HEK293 (cell line): ENCODE results near the gene ICAM5.
A peak's percentile ranks its signal among the peaks of the same experiment; 100 is the strongest.

Source experiments
- CTCF ChIA-PET: fragments of 350-600 bp; formaldehyde crosslinking; extraction: SDS; loops from one replicate; lab custom pipeline; 2021; ENCODE audit warnings: antibody characterized with exemption; lab: Yijun Ruan, JAX
- POLR2A ChIA-PET: fragments of 300-600 bp; formaldehyde crosslinking; extraction: SDS; loops from one replicate; lab custom pipeline; 2020; ENCODE audit warnings: antibody characterized with exemption, inconsistent platforms; lab: Yijun Ruan, JAX
- H3K27ac ChIP-seq: fragments of 200-500 bp; sonication (Bioruptor generic); 2 replicates; pipeline ENCODE4 v1.5.1; 2014; ENCODE audit warnings: low read depth, low read length, control low read depth, inconsistent platforms; ENCODE audit errors: extremely low read depth
- H3K36me3 ChIP-seq, 2 experiments: fragments of 200-500 bp in 1 of 2; sonication (Bioruptor generic) in 1 of 2; 1 replicate in 1 of 2; 2 replicates in 1 of 2; pipeline ENCODE4 v1.5.1; 2014 to 2017; ENCODE audit warnings: inconsistent platforms in 2 of 2, low read length in 2 of 2; ENCODE audit not compliant: control insufficient read depth in 2 of 2, insufficient read depth in 1 of 2
- H3K4me1 ChIP-seq: fragments of 200-500 bp; sonication (Bioruptor generic); 2 replicates; pipeline ENCODE4 v1.5.1; 2014; ENCODE audit warnings: mild to moderate bottlenecking, low read length, inconsistent platforms; ENCODE audit not compliant: control insufficient read depth, insufficient read depth
- H3K4me3 ChIP-seq: 2 replicates; pipeline ENCODE4 v1.5.1; 2011; ENCODE audit warnings: low read depth, mild to moderate bottlenecking, control low read depth, low read length, moderate library complexity
- H3K9me3 ChIP-seq: fragments of 200-500 bp; sonication (Bioruptor generic); 2 replicates; pipeline ENCODE4 v1.5.1; 2014; ENCODE audit warnings: low read depth, low read length, inconsistent platforms; ENCODE audit not compliant: control insufficient read depth, insufficient read depth
- IKZF3 ChIP-seq: fragments of 450-650 bp; IDR thresholded peaks from 2 replicates; pipeline ENCODE4 v1.5.0; 2018; ENCODE audit warnings: missing biosample characterization, mild to moderate bottlenecking, missing genetic modification characterization, moderate library complexity
- ZBTB26 ChIP-seq: fragments of 450-650 bp; formaldehyde crosslinking; optimal IDR thresholded peaks from 2 replicates; pipeline ENCODE3; 2016; ENCODE audit warnings: missing biosample characterization, mild to moderate bottlenecking, missing genetic modification characterization
- ZBTB48 ChIP-seq: fragments of 450-650 bp; formaldehyde crosslinking; IDR thresholded peaks from 2 replicates; pipeline ENCODE4 v1.5.1; 2016; ENCODE audit warnings: missing biosample characterization, missing genetic modification characterization
- ZBTB8A ChIP-seq: fragments of 450-650 bp; formaldehyde crosslinking; IDR thresholded peaks from 2 replicates; pipeline ENCODE4 v1.5.1; 2016; ENCODE audit warnings: missing biosample characterization, missing genetic modification characterization
- ZIC2 ChIP-seq: fragments of 450-650 bp; formaldehyde crosslinking; IDR thresholded peaks from 2 replicates; pipeline ENCODE4 v1.5.1; 2016; ENCODE audit warnings: missing biosample characterization, missing genetic modification characterization
- ZNF10 ChIP-seq: fragments of 450-650 bp; formaldehyde crosslinking; IDR thresholded peaks from 2 replicates; pipeline ENCODE4 v1.5.1; 2017; ENCODE audit warnings: missing biosample characterization, missing genetic modification characterization
- ZNF175 ChIP-seq: fragments of 450-650 bp; formaldehyde crosslinking; IDR thresholded peaks from 2 replicates; pipeline ENCODE4 v1.5.1; 2016; ENCODE audit warnings: missing biosample characterization, missing genetic modification characterization
- ZNF2 ChIP-seq: fragments of 450-650 bp; formaldehyde crosslinking; IDR thresholded peaks from 2 replicates; pipeline ENCODE4 v1.5.1; 2016; ENCODE audit warnings: missing biosample characterization, missing genetic modification characterization
- ZNF211 ChIP-seq: fragments of 450-650 bp; formaldehyde crosslinking; IDR thresholded peaks from 2 replicates; pipeline ENCODE4 v1.5.1; 2016; ENCODE audit warnings: low read depth, missing biosample characterization, missing genetic modification characterization
- ZNF214 ChIP-seq: fragments of 450-650 bp; formaldehyde crosslinking; IDR thresholded peaks from 2 replicates; pipeline ENCODE4 v1.5.1; 2017; ENCODE audit warnings: missing biosample characterization, mild to moderate bottlenecking, missing genetic modification characterization, borderline replicate concordance
- ZNF23 ChIP-seq: fragments of 450-650 bp; formaldehyde crosslinking; IDR thresholded peaks from 2 replicates; pipeline ENCODE4 v1.5.1; 2016; ENCODE audit warnings: missing biosample characterization, missing genetic modification characterization, borderline replicate concordance
- ZNF654 ChIP-seq: fragments of 450-650 bp; formaldehyde crosslinking; IDR thresholded peaks from 2 replicates; pipeline ENCODE4 v1.5.1; 2016; ENCODE audit warnings: low read depth, missing biosample characterization, missing genetic modification characterization
- ZNF747 ChIP-seq: fragments of 450-650 bp; formaldehyde crosslinking; IDR thresholded peaks from 2 replicates; pipeline ENCODE4 v1.5.1; 2016; ENCODE audit warnings: missing biosample characterization, missing genetic modification characterization
- TF ChIP-seq, protein P1 (sequence below): fragments of 450-650 bp; formaldehyde crosslinking; IDR thresholded peaks from 2 replicates; pipeline ENCODE4 v1.5.1; 2016; ENCODE audit warnings: missing biosample characterization, missing genetic modification characterization, borderline replicate concordance
- TF ChIP-seq, protein P2 (sequence below): fragments of 450-650 bp; formaldehyde crosslinking; IDR thresholded peaks from 2 replicates; pipeline ENCODE4 v1.5.1; 2016; ENCODE audit warnings: missing biosample characterization, missing genetic modification characterization

ICAM5 gene

GRCh38 chr19:10328558-10329429 lies 39.0 kb downstream of the ICAM5 start (continued):
- TF ChIP-seq ZNF654 (tag by site-specific recombination), result no peak
- TF ChIP-seq, all 188 proteins: peak for 0

DNA sequence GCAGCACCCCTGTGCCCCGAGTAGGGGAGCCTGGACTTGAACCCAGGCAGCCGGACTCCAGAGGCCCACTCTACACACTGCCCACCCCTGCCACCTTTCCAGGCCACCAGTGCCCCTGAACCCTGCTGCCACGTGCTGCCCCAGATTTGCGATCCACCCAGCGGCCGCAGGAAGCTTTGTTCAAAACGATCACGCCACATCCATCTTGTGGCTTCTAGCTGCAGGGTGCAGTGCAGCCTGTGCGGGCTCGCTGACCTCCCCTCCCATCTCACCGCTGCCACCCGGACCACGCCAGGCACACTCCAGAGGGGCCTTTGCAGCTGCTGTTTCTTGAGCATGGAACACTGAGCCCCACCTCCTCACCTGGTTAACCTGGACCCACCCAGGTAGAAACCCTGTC lies 39.8 kb downstream of the ICAM5 start:
- ChIA-PET POLR2A (interaction anchor here (0.6 to 1.3 kb wide), 3 partner anchors 13 to 51 kb away, joined by 3 to 5 read pairs (median 4); partner anchors contain the start of gene TYK2), CTCF (no interaction called here)
- H3K27ac ChIP-seq, result no peak overlapping the region
- no peaks in the 10 kb centered on the region for H3K9me3 ChIP-seq
- no peak overlapping the region for H3K4me3 ChIP-seq
- no peaks in the 10 kb centered on the region for H3K4me1 ChIP-seq
- no peak for TF ChIP-seq ZBTB8A
- TF ChIP-seq ZNF10 (tag by site-specific recombination), result peak; percentile 74; the same call in 1 of the 2 replicates
- H3K36me3 ChIP-seq, result peaks cover 35 to 72% of the 10 kb centered on the region in 2 experiments; a peak in 2 of 3 replicates

DNA sequence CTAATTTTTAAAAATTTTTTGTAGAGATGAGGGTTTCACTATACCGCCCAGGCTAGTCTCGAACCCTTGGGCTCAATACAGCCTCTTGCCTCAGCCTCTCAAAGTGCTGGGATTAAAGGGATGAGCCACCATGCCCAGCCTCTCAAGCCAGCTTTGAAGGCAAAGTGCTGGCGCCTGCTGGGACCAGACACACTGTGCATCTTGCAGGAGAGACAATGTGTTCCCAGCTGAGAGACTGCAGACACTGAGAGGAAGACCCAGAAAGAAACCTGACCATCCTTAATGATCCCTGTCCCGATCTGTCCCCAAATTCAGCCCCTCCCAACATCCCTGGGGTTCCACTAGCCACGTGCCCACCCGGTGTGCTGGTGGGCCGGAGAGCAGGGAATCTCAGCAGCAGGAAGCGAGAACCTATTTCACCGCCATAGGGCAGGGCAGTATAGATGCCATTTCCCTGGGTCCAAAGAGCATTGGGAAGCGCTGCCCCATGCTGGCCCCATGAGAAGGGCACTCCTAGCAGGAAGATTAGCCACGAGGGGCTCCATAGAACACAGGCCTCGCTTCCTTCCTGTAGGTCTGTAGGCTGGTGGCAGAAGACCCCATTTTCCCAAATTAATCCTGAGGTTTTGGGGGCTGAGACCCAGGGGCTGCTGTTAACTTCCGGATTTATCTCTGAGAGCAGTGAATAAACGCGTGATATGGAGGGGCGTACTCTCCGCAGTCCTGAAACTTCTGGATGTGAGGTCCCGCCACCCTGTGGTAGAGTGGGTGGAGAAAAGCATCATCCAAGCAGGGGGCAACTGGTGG lies 42.6 kb downstream of the ICAM5 start:
- Histone ChIP-seq H3K4me1 (no peaks in the 10 kb centered on the region), H3K27ac (peak overlapping the region; percentile 78; the same call in 1 of the 2 replicates), H3K4me3 (peak overlapping the region; percentile 92), H3K36me3 (peaks cover 10 to 46% of the 10 kb centered on the region in 2 experiments; a peak in 2 of 3 replicates), H3K9me3 (no peaks in the 10 kb centered on the region)
- TF ChIP-seq ZNF23 (tag by site-specific recombination) (no peak), ZNF211 (tag by site-specific recombination) (no peak), ZNF747 (tag by site-specific recombination) (no peak), ZIC2 (tag by site-specific recombination) (peak; percentile 44; the same call in 1 of the 2 replicates), ZNF2 (tag by site-specific recombination) (no peak), ZNF214 (tag by site-specific recombination) (no peak), IKZF3 (tag by site-specific recombination) (no peak)
- TF ChIP-seq, protein P1, sequence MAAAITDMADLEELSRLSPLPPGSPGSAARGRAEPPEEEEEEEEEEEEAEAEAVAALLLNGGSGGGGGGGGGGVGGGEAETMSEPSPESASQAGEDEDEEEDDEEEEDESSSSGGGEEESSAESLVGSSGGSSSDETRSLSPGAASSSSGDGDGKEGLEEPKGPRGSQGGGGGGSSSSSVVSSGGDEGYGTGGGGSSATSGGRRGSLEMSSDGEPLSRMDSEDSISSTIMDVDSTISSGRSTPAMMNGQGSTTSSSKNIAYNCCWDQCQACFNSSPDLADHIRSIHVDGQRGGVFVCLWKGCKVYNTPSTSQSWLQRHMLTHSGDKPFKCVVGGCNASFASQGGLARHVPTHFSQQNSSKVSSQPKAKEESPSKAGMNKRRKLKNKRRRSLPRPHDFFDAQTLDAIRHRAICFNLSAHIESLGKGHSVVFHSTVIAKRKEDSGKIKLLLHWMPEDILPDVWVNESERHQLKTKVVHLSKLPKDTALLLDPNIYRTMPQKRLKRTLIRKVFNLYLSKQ (tag by site-specific recombination), result no peak
- CTCF ChIA-PET, result interaction anchor here (1.3 to 2.8 kb wide), 3 partner anchors 56 to 73 kb away, joined by 5 to 19 read pairs (median 12); no protein-coding TSS in a partner anchor
- POLR2A ChIA-PET, result interaction anchor here (0.6 to 2.9 kb wide), 6 partner anchors 8 to 48 kb away, joined by 4 to 32 read pairs (median 12); partner anchors contain the start of genes ICAM5 and TYK2

GRCh38 chr19:10332965-10333757 lies 43.4 kb downstream of the ICAM5 start, which contains the start of gene RAVER1:
Gene RAVER1 (minus strand): TSS chr19:10333529. CDS start chr19:10333507, 22 bp downstream.
- H3K4me1 ChIP-seq, result no peaks in the 10 kb centered on the region
- H3K36me3 ChIP-seq, result peaks cover 8 to 38% of the 10 kb centered on the region in 2 experiments; a peak in 2 of 3 replicates
- ChIA-PET CTCF (interaction anchor here (0.6 to 2.8 kb wide), 8 partner anchors 12 to 85 kb away, joined by 3 to 19 read pairs (median 6); no protein-coding TSS in a partner anchor), POLR2A (interaction anchor here (0.6 to 2.9 kb wide), 32 partner anchors 9 to 1181 kb away, joined by 3 to 32 read pairs (median 4); partner anchors contain the start of genes DNMT1, FDX2, ICAM5 and TYK2)
- peak within 1 kb of the TSS; percentile 92 for H3K4me3 ChIP-seq
- no peaks in the 10 kb centered on the region for H3K9me3 ChIP-seq
- peak within 1 kb of the TSS; percentile 78 for H3K27ac ChIP-seq
- TF ChIP-seq ZBTB48 (tag by site-specific recombination) (peak; percentile 86), ZBTB26 (peak; percentile 95), ZNF23 (tag by site-specific recombination) (no peak), ZNF175 (tag by site-specific recombination) (no peak)
- TF ChIP-seq, protein P2, sequence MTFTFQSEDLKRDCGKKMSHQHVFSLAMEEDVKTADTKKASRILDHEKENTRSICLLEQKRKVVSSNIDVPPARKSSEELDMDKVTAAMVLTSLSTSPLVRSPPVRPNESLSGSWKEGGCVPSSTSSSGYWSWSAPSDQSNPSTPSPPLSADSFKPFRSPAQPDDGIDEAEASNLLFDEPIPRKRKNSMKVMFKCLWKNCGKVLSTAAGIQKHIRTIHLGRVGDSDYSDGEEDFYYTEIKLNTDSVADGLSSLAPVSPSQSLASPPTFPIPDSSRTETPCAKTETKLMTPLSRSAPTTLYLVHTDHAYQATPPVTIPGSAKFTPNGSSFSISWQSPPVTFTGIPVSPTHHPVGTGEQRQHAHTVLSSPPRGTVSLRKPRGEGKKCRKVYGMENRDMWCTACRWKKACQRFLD (tag by site-specific recombination), result 0 out of 2 replicates have a peak, but pooled peaks have one; percentile 61
